Activated naive CD8-positive, alpha-beta T cell treated with anti-CD3 and anti-CD28 coated beads, Interleukin-2, amount 10 ng/mL, durations not matched to agents 7 days and 5 days (primary cell): ENCODE measurements around the gene WDR70. TPM values are rescaled to one million over a fixed set of nuclear protein-coding genes. Genes with fewer than 3 reads are reported as not detected.
"Not testable (repeated sequence)": the region's sequence is repeated elsewhere in the genome, so short reads cannot be mapped to it uniquely, and the experiment has no call there.

Experiments
- ATAC-seq: fragments of 150-1000 bp; cut with Tn5 transposase; one replicate; pipeline ENCODE4 v1.10.0; 2021; ENCODE audit warnings: low read depth, moderate library complexity
- POLR2A ChIA-PET: fragments of 350-600 bp; sonication (Branson Sonifier 250); formaldehyde crosslinking; loops from one replicate; lab custom pipeline; 2021; ENCODE audit warnings: antibody characterized with exemption; lab: Charles Lee
- DNase-seq: peaks from one replicate; pipeline ENCODE4 v3.0.0; 2021
- H3K27ac Mint-ChIP-seq: one replicate; pipeline ENCODE4 v1.8.0; 2022; ENCODE audit warnings: mild to moderate bottlenecking, mixed read lengths
- H3K27me3 Mint-ChIP-seq: one replicate; pipeline ENCODE4 v1.8.0; 2022; ENCODE audit warnings: mild to moderate bottlenecking, moderate library complexity, mixed read lengths
- H3K36me3 Mint-ChIP-seq: one replicate; pipeline ENCODE4 v1.8.0; 2021; ENCODE audit warnings: mild to moderate bottlenecking, mixed read lengths
- H3K4me1 Mint-ChIP-seq: one replicate; pipeline ENCODE4 v1.8.0; 2021; ENCODE audit warnings: mixed read lengths
- H3K4me3 Mint-ChIP-seq: one replicate; pipeline ENCODE4 v1.8.0; 2022; ENCODE audit warnings: mild to moderate bottlenecking, moderate library complexity, mixed read lengths
- H3K9me3 Mint-ChIP-seq: one replicate; pipeline ENCODE4 v1.8.0; 2021; ENCODE audit warnings: mixed read lengths
- total RNA-seq, 2 experiments: library from RNA; stranded (reverse); gene quantifications; one replicate each; pipeline ENCODE4 v1.2.3, GENCODE V29; 2021

WDR70 gene
- total RNA-seq, 2 experiments from 2014 or later, result 35.8 to 37.6 TPM

GRCh38 chr5:37661227-37661920 lies 282.3 kb downstream of the WDR70 start:
- no peak for DNase-seq
- Mint-ChIP-seq H3K9me3 (no peaks in the 10 kb centered on the region), H3K4me3 (no peak overlapping the region), H3K27ac (no peak overlapping the region), H3K4me1 (peaks cover 2% of the 10 kb centered on the region), H3K27me3 (no peaks in the 10 kb centered on the region), H3K36me3 (no peaks in the 10 kb centered on the region)
- no peak for ATAC-seq
- POLR2A ChIA-PET, result no interaction called here

GRCh38 chr5:37661951-37662350 lies 282.8 kb downstream of the WDR70 start:
- Mint-ChIP-seq H3K4me3 (no peak overlapping the region), H3K27me3 (no peaks in the 10 kb centered on the region), H3K9me3 (no peaks in the 10 kb centered on the region), H3K27ac (no peak overlapping the region), H3K36me3 (no peaks in the 10 kb centered on the region), H3K4me1 (peaks cover 2% of the 10 kb centered on the region)
- POLR2A ChIA-PET, result no interaction called here
- ATAC-seq (no peak), DNase-seq (no peak)

- POLR2A ChIA-PET, result no interaction called here
- Mint-ChIP-seq H3K4me3 (no peak overlapping the region), H3K4me1 (peaks cover 2% of the 10 kb centered on the region), H3K9me3 (no peaks in the 10 kb centered on the region), H3K27me3 (no peaks in the 10 kb centered on the region), H3K36me3 (no peaks in the 10 kb centered on the region), H3K27ac (no peak overlapping the region)
- ATAC-seq, result no peak
- no peak for DNase-seq
These were observed 283.2 kb downstream of the WDR70 start for GRCh38 chr5:37662362-37662761.

- Mint-ChIP-seq H3K27me3 (no peaks in the 10 kb centered on the region), H3K27ac (no peak overlapping the region), H3K36me3 (no peaks in the 10 kb centered on the region), H3K4me3 (no peak overlapping the region), H3K4me1 (peaks cover 2% of the 10 kb centered on the region), H3K9me3 (no peaks in the 10 kb centered on the region)
- no peak for DNase-seq
- no peak for ATAC-seq
- POLR2A ChIA-PET, result no interaction called here
These were observed 283.8 kb downstream of the WDR70 start for GRCh38 chr5:37662789-37663485.

- DNase-seq, result no peak
- Mint-ChIP-seq H3K4me3 (no peak overlapping the region), H3K27me3 (no peaks in the 10 kb centered on the region), H3K27ac (no peak overlapping the region), H3K9me3 (no peaks in the 10 kb centered on the region), H3K4me1 (no peaks in the 10 kb centered on the region), H3K36me3 (no peaks in the 10 kb centered on the region)
- no peak for ATAC-seq
- POLR2A ChIA-PET, result no interaction called here
These were observed 284.4 kb downstream of the WDR70 start for GRCh38 chr5:37663538-37663937.

GRCh38 chr5:37664551-37664950 lies 285.4 kb downstream of the WDR70 start:
- Mint-ChIP-seq H3K27me3 (no peaks in the 10 kb centered on the region), H3K4me1 (no peaks in the 10 kb centered on the region), H3K27ac (no peak overlapping the region), H3K36me3 (no peaks in the 10 kb centered on the region), H3K9me3 (no peaks in the 10 kb centered on the region), H3K4me3 (no peak overlapping the region)
- DNase-seq (no peak), ATAC-seq (no peak)
- POLR2A ChIA-PET, result no interaction called here

- Mint-ChIP-seq H3K9me3 (no peaks in the 10 kb centered on the region), H3K27me3 (no peaks in the 10 kb centered on the region), H3K36me3 (no peaks in the 10 kb centered on the region), H3K4me3 (no peak overlapping the region), H3K4me1 (no peaks in the 10 kb centered on the region), H3K27ac (no peak overlapping the region)
- DNase-seq (no peak), ATAC-seq (no peak)
- POLR2A ChIA-PET, result no interaction called here
These were observed 286.2 kb downstream of the WDR70 start for GRCh38 chr5:37665272-37665671.

- POLR2A ChIA-PET, result no interaction called here
- ATAC-seq, result no peak
- no peak overlapping the region for H3K27ac Mint-ChIP-seq
- H3K36me3 Mint-ChIP-seq, result no peaks in the 10 kb centered on the region
- no peaks in the 10 kb centered on the region for H3K9me3 Mint-ChIP-seq
- no peaks in the 10 kb centered on the region for H3K4me1 Mint-ChIP-seq
- no peaks in the 10 kb centered on the region for H3K27me3 Mint-ChIP-seq
- DNase-seq, result no peak
- H3K4me3 Mint-ChIP-seq, result no peak overlapping the region
These were observed 286.8 kb downstream of the WDR70 start for GRCh38 chr5:37665889-37666288.

- H3K4me3 Mint-ChIP-seq, result no peak overlapping the region
- H3K36me3 Mint-ChIP-seq, result no peaks in the 10 kb centered on the region
- no peak overlapping the region for H3K27ac Mint-ChIP-seq
- ATAC-seq (no peak), DNase-seq (no peak)
- no peaks in the 10 kb centered on the region for H3K9me3 Mint-ChIP-seq
- no peaks in the 10 kb centered on the region for H3K27me3 Mint-ChIP-seq
- peaks cover 9% of the 10 kb centered on the region for H3K4me1 Mint-ChIP-seq
- POLR2A ChIA-PET, result interaction anchor here (0.6 kb wide), 1 partner anchor 84 kb away, joined by 3 read pairs; no protein-coding TSS in a partner anchor
These were observed 288.3 kb downstream of the WDR70 start for GRCh38 chr5:37667430-37667829.

GRCh38 chr5:37667846-37668245 lies 288.7 kb downstream of the WDR70 start:
- POLR2A ChIA-PET, result interaction anchor here (0.6 kb wide), 1 partner anchor 85 kb away, joined by 3 read pairs; no protein-coding TSS in a partner anchor
- ATAC-seq (no peak), DNase-seq (no peak)
- Mint-ChIP-seq H3K36me3 (no peaks in the 10 kb centered on the region), H3K9me3 (no peaks in the 10 kb centered on the region), H3K27me3 (no peaks in the 10 kb centered on the region), H3K4me1 (peaks cover 12% of the 10 kb centered on the region), H3K27ac (no peak overlapping the region), H3K4me3 (no peak overlapping the region)

- H3K9me3 Mint-ChIP-seq, result no peaks in the 10 kb centered on the region
- H3K27ac Mint-ChIP-seq, result no peak overlapping the region
- DNase-seq (no peak), ATAC-seq (no peak)
- no peaks in the 10 kb centered on the region for H3K36me3 Mint-ChIP-seq
- H3K4me3 Mint-ChIP-seq, result no peak overlapping the region
- POLR2A ChIA-PET, result no interaction called here
- H3K27me3 Mint-ChIP-seq, result no peaks in the 10 kb centered on the region
- peaks cover 15% of the 10 kb centered on the region for H3K4me1 Mint-ChIP-seq
These were observed 289.5 kb downstream of the WDR70 start for GRCh38 chr5:37668524-37669047.

- Mint-ChIP-seq H3K4me3 (peak overlapping the region; percentile 31), H3K4me1 (peaks cover 15% of the 10 kb centered on the region)
- H3K27ac Mint-ChIP-seq, H3K27me3 Mint-ChIP-seq, H3K36me3 Mint-ChIP-seq, POLR2A ChIA-PET, DNase-seq, ATAC-seq, H3K9me3 Mint-ChIP-seq: not testable (repeated sequence)
These were observed 293.0 kb downstream of the WDR70 start for GRCh38 chr5:37672118-37672588.

- POLR2A ChIA-PET, H3K27ac Mint-ChIP-seq, H3K36me3 Mint-ChIP-seq, ATAC-seq, H3K27me3 Mint-ChIP-seq, H3K9me3 Mint-ChIP-seq, H3K4me3 Mint-ChIP-seq, DNase-seq: not testable (repeated sequence)
- H3K4me1 Mint-ChIP-seq, result peaks cover 15% of the 10 kb centered on the region
These were observed 295.2 kb downstream of the WDR70 start for GRCh38 chr5:37674361-37674760.

GRCh38 chr5:37679326-37679725 lies 300.2 kb downstream of the WDR70 start:
- POLR2A ChIA-PET, H3K27me3 Mint-ChIP-seq: not testable (repeated sequence)
- peaks cover 26% of the 10 kb centered on the region for H3K36me3 Mint-ChIP-seq

More at GRCh38 chr5:37679326-37679725, 300.2 kb downstream of the WDR70 start:
- DNase-seq, H3K27ac Mint-ChIP-seq, H3K4me1 Mint-ChIP-seq, H3K4me3 Mint-ChIP-seq, ATAC-seq: not testable (repeated sequence)
- H3K9me3 Mint-ChIP-seq, result peaks cover 25% of the 10 kb centered on the region
